Measurements from ENCODE around the gene PSMA2.

- no peak for TF ChIP-seq CTCF (conservative IDR thresholded peaks at IDR 0.05)
- no peak for TF ChIP-seq EZH2 (IDR thresholded peaks at IDR 0.05; ENCODE audit: low read depth)
Measured at GRCh38 chr7:42900842-42901241, 31.1 kb downstream of the PSMA2 start.

Measured in PC-9 (cell line).